Measurements from ENCODE around the gene TIAM2. TPM values are rescaled to one million over a fixed set of nuclear protein-coding genes. Genes with fewer than 3 reads are reported as not detected.

The TIAM2 gene
- total and polyA plus RNA-seq, 10 of the 15 experiments (the other 5 are each of a cell fraction or from before 2014, with no cell fraction given) = 1.1 to 10.5 (median 2.3) TPM

GRCh38 chr6:155024391-155025027 is 29.4 kb downstream of the TIAM2 start:
- no peak for FAIRE-seq
- intact Hi-C loops (cut with micrococcal nuclease; ENCODE audit: unreplicated experiment) (no loop called here), in situ Hi-C loops (cut with MboI) (no loop called here)
- Histone ChIP-seq H4K20me1 (ENCODE audit: control insufficient read depth, insufficient read depth) (no peaks in the 10 kb centered on the region), H3K4me2 (ENCODE audit: control insufficient read depth, insufficient read depth) (no peak overlapping the region), H3K9me3 (replicated peaks; ENCODE audit: control insufficient read depth, insufficient read depth, low read length) (no peaks in the 10 kb centered on the region), H3K36me3 (ENCODE audit: control insufficient read depth in 2 of 2, insufficient read depth in 2 of 2, low read length in 1 of 2) (no peaks in the 10 kb centered on the region), H3K9ac (ENCODE audit: control insufficient read depth, insufficient read depth, low read length) (no peak overlapping the region), H3K79me2 (ENCODE audit: control insufficient read depth, insufficient read depth, low read length) (no peaks in the 10 kb centered on the region), H2AFZ (ENCODE audit: control insufficient read depth, low read depth, low read length) (no peak overlapping the region), H3K27ac (ENCODE audit: control insufficient read depth, insufficient read depth) (no peak overlapping the region), H3K27me3 (replicated peaks in 1 of 2; ENCODE audit: control insufficient read depth in 2 of 2, insufficient read depth in 2 of 2, low read length in 1 of 2) (no peaks in the 10 kb centered on the region; a peak in 1 of 4 replicates), H3K4me1 (ENCODE audit: control insufficient read depth, insufficient read depth, low read length) (no peaks in the 10 kb centered on the region), H3K4me3 (no peak overlapping the region)
- 48% methylated on average over 2 of the region's 2 CpGs for WGBS (ENCODE audit: insufficient coverage, insufficient replicate concordance, low lambda C conversion rate, missing lambda C conversion rate)
- SMC1A ChIA-PET (ENCODE audit: uncharacterized antibody, unreplicated experiment) = interaction anchor here (0.6 to 0.7 kb wide), 2 partner anchors 345 to 703 kb away, joined by 3 to 5 read pairs; no protein-coding TSS in a partner anchor
- CTCF ChIA-PET = interaction anchor here (0.6 to 0.7 kb wide), 2 partner anchors 157 to 663 kb away, joined by 4 to 5 read pairs; no protein-coding TSS in a partner anchor
- no peak for DNase-seq (ENCODE audit: low read depth, low spot score)
- RAD21 ChIA-PET (ENCODE audit: unreplicated experiment) = no interaction called here
- no peak for ATAC-seq
- POLR2A ChIA-PET = interaction anchor here (0.6 kb wide), 1 partner anchor 109 kb away, joined by 4 read pairs; no protein-coding TSS in a partner anchor
- no TSS peak for BruUV-seq (replicated peaks)
- TF ChIP-seq ZNF384 (IDR thresholded peaks at IDR 0.05; ENCODE audit: borderline replicate concordance, low read depth, low read length) (no peak), SUPT20H (IDR thresholded peaks at IDR 0.05; ENCODE audit: borderline replicate concordance, control insufficient read depth, low read depth, low read length) (no peak), NFYB (IDR thresholded peaks at IDR 0.05; ENCODE audit: insufficient read depth, low read depth, low read length) (no peak), KAT2A (conservative IDR thresholded peaks at IDR 0.05; ENCODE audit: control insufficient read depth, low read depth, low read length) (no peak), E2F8 (IDR thresholded peaks at IDR 0.05; ENCODE audit: low read depth, partially characterized antibody) (no peak), ETV6 (conservative IDR thresholded peaks at IDR 0.05 in 1 of 2, IDR thresholded peaks at IDR 0.05 in 1 of 2; ENCODE audit: borderline replicate concordance in 1 of 2, low read depth in 1 of 2) (no peak), BMI1 (IDR thresholded peaks at IDR 0.05; ENCODE audit: borderline replicate concordance) (no peak), LARP7 (IDR thresholded peaks at IDR 0.05) (no peak), TCF7 (IDR thresholded peaks at IDR 0.05; ENCODE audit: borderline replicate concordance) (no peak), ASH2L (IDR thresholded peaks at IDR 0.05; ENCODE audit: borderline replicate concordance, low read depth) (no peak), E2F4 (IDR thresholded peaks at IDR 0.05; ENCODE audit: low read depth, low read length) (no peak), KDM1A (IDR thresholded peaks at IDR 0.05; ENCODE audit: borderline replicate concordance) (no peak), HDGF (IDR thresholded peaks at IDR 0.05) (no peak), TCF3 (IDR thresholded peaks at IDR 0.05; ENCODE audit: borderline replicate concordance, insufficient read depth, low read depth, low read length) (no peak), CBFB (IDR thresholded peaks at IDR 0.05; ENCODE audit: low read depth) (no peak), SMC3 (IDR thresholded peaks at IDR 0.05; ENCODE audit: borderline replicate concordance, low read length) (no peak), MEF2A (IDR thresholded peaks at IDR 0.05; ENCODE audit: insufficient read depth, low read depth, low read length) (no peak), CTCF (IDR thresholded peaks at IDR 0.05 in 2 of 3, conservative IDR thresholded peaks at IDR 0.05 in 1 of 3; ENCODE audit: control insufficient read depth in 2 of 3, extremely low read depth in 1 of 3, insufficient read depth in 1 of 3, low read depth in 3 of 3, low read length in 3 of 3) (no peak)

All from GM12878 (cell line).